EH (cell line): Measurements from ENCODE around the gene MID1IP1.

Experiments used
- DNase-seq: peaks from one replicate; pipeline ENCODE4 v3.0.0-alpha.2; 2015; ENCODE audit warnings: low read depth

Gene MID1IP1, protein sequence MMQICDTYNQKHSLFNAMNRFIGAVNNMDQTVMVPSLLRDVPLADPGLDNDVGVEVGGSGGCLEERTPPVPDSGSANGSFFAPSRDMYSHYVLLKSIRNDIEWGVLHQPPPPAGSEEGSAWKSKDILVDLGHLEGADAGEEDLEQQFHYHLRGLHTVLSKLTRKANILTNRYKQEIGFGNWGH

GRCh38 chrX:38800981-38801845, at the start of gene MID1IP1:
TSS of gene MID1IP1 (plus strand) at chrX:38801459. CDS start at chrX:38804947, 3,488 bp downstream.
- DNase-seq = peak; percentile 93

DNA sequence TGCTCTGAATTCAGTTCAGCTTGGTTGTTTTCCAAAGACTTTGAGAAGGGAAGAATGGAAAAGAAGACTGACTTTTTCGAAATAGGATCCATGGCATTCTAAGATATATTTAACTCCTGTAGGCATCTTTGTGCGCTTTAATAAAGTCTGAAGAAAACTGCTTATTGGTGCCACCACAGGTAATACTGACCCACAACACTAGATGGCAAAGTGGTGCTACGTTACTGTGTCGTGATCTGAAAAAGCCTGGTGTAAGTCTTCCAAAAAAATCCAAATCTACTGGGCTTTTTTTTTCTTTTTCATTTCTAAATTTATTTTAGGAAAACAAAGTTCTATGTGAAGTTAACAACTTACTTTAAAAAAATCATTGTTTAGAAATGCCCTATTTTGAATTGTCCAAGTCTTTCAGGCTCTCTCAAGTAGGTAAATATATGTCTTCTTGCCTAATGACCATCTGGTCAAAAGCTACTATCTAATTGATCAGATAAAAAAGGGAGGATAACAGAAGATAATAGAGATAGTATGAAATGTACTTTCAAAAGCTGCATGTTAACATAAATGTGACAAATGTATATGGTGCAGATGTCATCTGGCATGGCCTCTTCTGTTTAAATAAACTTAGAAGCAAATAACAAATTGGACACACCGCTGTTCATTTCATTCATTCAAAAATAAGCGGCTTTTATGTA, 47.0 kb upstream of the MID1IP1 start:
- DNase-seq = peak; percentile 48

- DNase-seq = no peak
These were observed 46.2 kb upstream of the MID1IP1 start for GRCh38 chrX:38754818-38755718.

GRCh38 chrX:38760883-38761282, 40.4 kb upstream of the MID1IP1 start:
- DNase-seq = no peak

DNA sequence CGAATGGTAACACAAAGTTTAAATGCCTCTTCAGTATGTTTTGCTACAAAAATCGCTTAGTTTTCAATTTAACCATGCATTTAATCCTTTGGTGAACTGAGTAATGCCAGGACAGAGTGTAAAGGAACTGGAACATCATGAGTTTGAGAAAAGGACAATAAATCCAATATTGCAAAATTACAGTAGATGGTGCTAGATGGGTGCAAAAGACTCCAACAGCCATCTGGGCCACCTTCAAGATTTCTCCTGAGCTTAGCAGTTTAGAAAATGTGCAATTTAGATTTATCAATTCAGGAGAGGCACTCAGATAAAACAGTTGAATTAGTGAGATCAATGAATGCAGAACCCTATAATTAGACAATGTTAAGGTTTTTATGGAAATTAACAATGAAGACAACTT, 33.2 kb upstream of the MID1IP1 start:
- peak; percentile 43 for DNase-seq

DNA sequence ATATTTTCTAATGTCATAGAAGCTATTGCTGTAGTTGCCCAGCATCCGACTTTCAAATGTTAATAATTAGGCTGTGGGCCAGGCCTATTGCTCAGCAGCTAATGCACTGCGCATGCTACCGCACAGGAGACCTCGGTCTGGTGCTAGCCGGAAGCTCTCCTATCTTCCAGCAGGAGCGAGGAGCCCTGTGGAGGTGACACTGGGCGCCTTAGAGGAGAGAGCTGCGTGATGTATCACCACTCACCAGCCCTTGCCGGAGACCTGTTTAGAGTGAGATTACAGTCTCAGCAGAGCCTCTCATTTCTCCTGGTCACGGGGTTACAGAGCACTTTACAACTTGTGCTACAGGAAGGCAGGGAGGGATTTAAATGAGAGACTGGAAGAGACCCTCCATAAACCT, 31.1 kb upstream of the MID1IP1 start:
- DNase-seq = no peak

GRCh38 chrX:38774249-38774648, 27.0 kb upstream of the MID1IP1 start:
- DNase-seq = no peak

- DNase-seq = peak; percentile 74
These were observed 4.3 kb upstream of the MID1IP1 start for GRCh38 chrX:38796946-38797345.

GRCh38 chrX:38798956-38799355, 2.3 kb upstream of the MID1IP1 start:
- DNase-seq = peak; percentile 90

GRCh38 chrX:38799995-38800580, 1.2 kb upstream of the MID1IP1 start:
- DNase-seq = peak; percentile 52

- no peak for DNase-seq
These were observed 2.0 kb downstream of the MID1IP1 start for GRCh38 chrX:38803243-38803587.

DNA sequence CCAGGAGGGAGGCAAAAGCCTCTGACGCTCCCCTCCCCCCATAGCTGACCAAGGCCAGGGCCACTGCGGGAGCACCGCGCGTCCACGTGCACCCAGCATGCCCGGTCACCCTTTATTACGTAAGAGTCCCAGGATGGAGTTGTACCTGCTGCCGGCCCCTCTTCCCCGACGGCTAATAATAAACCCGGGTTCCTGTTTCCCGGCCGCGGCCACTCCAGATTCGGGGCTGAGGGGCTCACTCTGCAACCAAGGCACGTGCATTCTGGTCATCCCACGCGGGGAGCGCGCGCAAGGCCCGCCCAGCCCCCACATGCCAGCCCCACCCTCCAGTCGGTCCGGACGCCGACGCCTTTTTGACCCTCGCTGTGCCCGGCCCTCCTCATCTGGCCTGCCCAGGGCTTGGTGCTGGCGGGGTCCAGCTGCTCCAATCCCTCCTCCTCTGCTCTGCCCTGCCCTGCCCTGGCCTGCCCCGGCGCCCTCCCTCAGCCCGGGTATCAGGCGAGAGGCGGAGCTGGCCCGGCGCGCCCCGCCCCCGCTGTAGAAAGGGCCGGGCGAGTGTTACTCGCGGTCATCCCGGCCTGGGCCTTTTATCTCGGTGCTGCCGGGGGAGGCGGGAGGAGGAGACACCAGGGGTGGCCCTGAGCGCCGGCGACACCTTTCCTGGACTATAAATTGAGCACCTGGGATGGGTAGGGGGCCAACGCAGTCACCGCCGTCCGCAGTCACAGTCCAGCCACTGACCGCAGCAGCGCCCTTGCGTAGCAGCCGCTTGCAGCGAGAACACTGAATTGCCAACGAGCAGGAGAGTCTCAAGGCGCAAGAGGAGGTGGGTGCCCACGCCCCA, 2.6 kb downstream of the MID1IP1 start:
- DNase-seq = peak; percentile 79

DNA sequence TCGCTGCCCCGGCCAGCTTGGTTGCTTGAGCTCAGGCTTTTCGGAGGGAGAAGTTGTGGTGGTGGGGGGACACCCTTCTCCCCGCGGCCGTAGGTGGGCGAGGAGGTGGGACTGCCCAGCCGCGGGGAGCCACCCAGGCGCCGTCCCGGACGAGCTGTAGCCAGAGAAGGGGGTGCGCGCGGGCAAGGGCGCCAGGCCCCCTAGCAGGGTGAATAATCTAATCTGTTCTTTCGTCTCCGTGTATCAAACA, 3.1 kb downstream of the MID1IP1 start:
- no peak for DNase-seq

DNA sequence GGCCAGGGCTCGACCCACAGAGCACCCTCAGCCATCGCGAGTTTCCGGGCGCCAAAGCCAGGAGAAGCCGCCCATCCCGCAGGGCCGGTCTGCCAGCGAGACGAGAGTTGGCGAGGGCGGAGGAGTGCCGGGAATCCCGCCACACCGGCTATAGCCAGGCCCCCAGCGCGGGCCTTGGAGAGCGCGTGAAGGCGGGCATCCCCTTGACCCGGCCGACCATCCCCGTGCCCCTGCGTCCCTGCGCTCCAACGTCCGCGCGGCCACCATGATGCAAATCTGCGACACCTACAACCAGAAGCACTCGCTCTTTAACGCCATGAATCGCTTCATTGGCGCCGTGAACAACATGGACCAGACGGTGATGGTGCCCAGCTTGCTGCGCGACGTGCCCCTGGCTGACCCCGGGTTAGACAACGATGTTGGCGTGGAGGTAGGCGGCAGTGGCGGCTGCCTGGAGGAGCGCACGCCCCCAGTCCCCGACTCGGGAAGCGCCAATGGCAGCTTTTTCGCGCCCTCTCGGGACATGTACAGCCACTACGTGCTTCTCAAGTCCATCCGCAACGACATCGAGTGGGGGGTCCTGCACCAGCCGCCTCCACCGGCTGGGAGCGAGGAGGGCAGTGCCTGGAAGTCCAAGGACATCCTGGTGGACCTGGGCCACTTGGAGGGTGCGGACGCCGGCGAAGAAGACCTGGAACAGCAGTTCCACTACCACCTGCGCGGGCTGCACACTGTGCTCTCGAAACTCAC, 3.6 kb downstream of the MID1IP1 start:
- peak; percentile 36 for DNase-seq

- DNase-seq = peak; percentile 81
These were observed 4.5 kb downstream of the MID1IP1 start for GRCh38 chrX:38805432-38806389.

- DNase-seq = no peak
These were observed 5.8 kb downstream of the MID1IP1 start for GRCh38 chrX:38806875-38807621.

GRCh38 chrX:38807873-38808272, 6.6 kb downstream of the MID1IP1 start:
- DNase-seq = peak; percentile 76

- peak; percentile 40 for DNase-seq
These were observed 10.4 kb downstream of the MID1IP1 start for GRCh38 chrX:38811515-38812243.
